Measurements from ENCODE around the gene DNAH14.
"Not testable (repeated sequence)": the region's sequence is repeated elsewhere in the genome, so short reads cannot be mapped to it uniquely, and the experiment has no call there.

DNAH14 gene

GRCh38 chr1:225332686-225333085 lies 403.2 kb downstream of the DNAH14 start:
- in situ Hi-C loops (cut with HindIII; ENCODE audit: low sequenced_read_pairs): no loop called here
- no peak for TF ChIP-seq CTCF (IDR thresholded peaks at IDR 0.05; ENCODE audit: low read depth, low read length, missing control alignments)
- no peak overlapping the region for H3K4me3 ChIP-seq (ENCODE audit: low read depth, low read length)
- DNase-seq (ENCODE audit: low read depth): no peak

- H3K4me3 ChIP-seq (ENCODE audit: low read depth, low read length); DNase-seq (ENCODE audit: low read depth); in situ Hi-C loops (cut with HindIII; ENCODE audit: low sequenced_read_pairs): not testable (repeated sequence)
Measured at GRCh38 chr1:225335098-225335778, 405.8 kb downstream of the DNAH14 start.

- no peak for TF ChIP-seq CTCF (IDR thresholded peaks at IDR 0.05; ENCODE audit: low read depth, low read length, missing control alignments)
- H3K4me3 ChIP-seq (ENCODE audit: low read depth, low read length): no peak overlapping the region
- in situ Hi-C loops (cut with HindIII; ENCODE audit: low sequenced_read_pairs): no loop called here
- DNase-seq (ENCODE audit: low read depth): no peak
Measured at GRCh38 chr1:225338545-225338944, 409.1 kb downstream of the DNAH14 start.

GRCh38 chr1:225341642-225342041 lies 412.2 kb downstream of the DNAH14 start:
- DNase-seq (ENCODE audit: low read depth): no peak
- no peak for TF ChIP-seq CTCF (IDR thresholded peaks at IDR 0.05; ENCODE audit: low read depth, low read length, missing control alignments)
- in situ Hi-C loops (cut with HindIII; ENCODE audit: low sequenced_read_pairs): no loop called here
- no peak overlapping the region for H3K4me3 ChIP-seq (ENCODE audit: low read depth, low read length)

GRCh38 chr1:225342695-225343094 lies 413.2 kb downstream of the DNAH14 start:
- TF ChIP-seq CTCF (IDR thresholded peaks at IDR 0.05; ENCODE audit: low read depth, low read length, missing control alignments): no peak
- in situ Hi-C loops (cut with HindIII; ENCODE audit: low sequenced_read_pairs): no loop called here

GRCh38 chr1:225343618-225344017 lies 414.1 kb downstream of the DNAH14 start:
- no peak for DNase-seq (ENCODE audit: low read depth)
- in situ Hi-C loops (cut with HindIII; ENCODE audit: low sequenced_read_pairs): no loop called here
- TF ChIP-seq CTCF (IDR thresholded peaks at IDR 0.05; ENCODE audit: low read depth, low read length, missing control alignments): peak; percentile 17
- no peak overlapping the region for H3K4me3 ChIP-seq (ENCODE audit: low read depth, low read length)

More at GRCh38 chr1:225342695-225343094, 413.2 kb downstream of the DNAH14 start:
- no peak for DNase-seq (ENCODE audit: low read depth)
- no peak overlapping the region for H3K4me3 ChIP-seq (ENCODE audit: low read depth, low read length)

- no peak for TF ChIP-seq CTCF (IDR thresholded peaks at IDR 0.05; ENCODE audit: low read depth, low read length, missing control alignments)
- H3K4me3 ChIP-seq (ENCODE audit: low read depth, low read length): no peak overlapping the region
- in situ Hi-C loops (cut with HindIII; ENCODE audit: low sequenced_read_pairs): no loop called here
- DNase-seq (ENCODE audit: low read depth): no peak
Measured at GRCh38 chr1:225347123-225347683, 417.7 kb downstream of the DNAH14 start.

Measured in astrocyte of the cerebellum (primary cell).